Activated T-cell treated with anti-CD3 and anti-CD28 coated beads for 24 hours (primary cell): ENCODE results near the gene CRIP2.

Experiments used
- DNase-seq: peaks from one replicate; pipeline ENCODE4 v3.0.0-alpha.2; 2020; ENCODE audit warnings: low read depth

Gene CRIP2

DNA sequence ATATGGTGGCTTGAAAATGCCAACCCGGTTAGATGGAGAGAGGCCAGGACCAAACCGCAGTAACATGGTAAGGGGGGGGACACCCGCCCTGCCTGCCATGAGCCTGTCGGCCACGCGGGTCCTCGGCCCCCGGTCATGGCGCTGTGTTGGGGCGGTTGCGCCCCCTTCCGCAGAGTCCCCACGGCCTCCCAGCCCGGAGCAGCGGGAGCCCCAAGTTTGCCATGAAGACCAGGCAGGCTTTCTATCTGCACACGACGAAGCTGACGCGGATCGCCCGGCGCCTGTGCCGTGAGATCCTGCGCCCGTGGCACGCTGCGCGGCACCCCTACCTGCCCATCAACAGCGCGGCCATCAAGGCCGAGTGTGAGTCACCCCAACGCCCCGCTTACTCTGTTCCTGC lies 10.1 kb upstream of the CRIP2 start:
- DNase-seq: no peak

DNA sequence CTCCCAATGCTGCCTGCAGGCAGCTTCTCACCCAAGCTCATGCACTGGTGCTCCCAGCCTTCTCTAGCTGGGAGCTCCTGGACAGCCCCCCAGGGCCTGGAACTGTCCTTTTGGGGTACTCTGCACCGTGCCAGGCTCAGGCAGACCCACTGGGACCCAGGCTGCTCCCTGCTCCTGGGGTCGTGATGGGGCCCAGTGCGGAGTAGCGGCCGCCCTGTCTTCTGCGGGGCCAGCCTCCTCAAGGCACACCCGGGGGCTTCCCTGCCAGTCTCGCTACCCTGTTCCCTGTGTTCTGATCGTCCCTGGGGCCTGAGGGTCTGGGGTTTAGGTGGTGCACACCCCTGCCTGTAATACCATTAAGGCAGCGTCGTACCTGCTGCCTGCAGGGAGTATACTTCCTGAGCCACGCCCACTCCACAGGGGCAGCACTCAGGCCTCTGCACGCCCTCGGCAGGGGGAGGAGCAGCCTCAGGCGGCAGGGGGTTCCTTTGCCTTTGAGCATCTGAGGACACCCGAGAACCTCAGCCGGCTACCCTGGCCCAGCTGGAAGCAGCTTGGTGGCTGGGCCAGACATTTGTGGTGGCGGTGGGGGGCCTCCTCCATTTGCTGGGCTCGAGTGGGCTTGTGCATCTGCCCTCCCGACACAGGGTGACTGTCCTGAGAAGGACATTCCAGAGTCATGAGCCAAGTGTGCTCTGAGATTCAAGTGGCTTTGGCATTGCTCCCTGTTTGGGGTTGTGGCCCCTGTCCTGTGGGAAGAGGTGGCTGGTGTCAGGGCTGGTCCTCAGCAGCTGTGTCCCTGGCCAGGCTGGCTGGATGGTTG lies 9.2 kb upstream of the CRIP2 start:
- no peak for DNase-seq

DNA sequence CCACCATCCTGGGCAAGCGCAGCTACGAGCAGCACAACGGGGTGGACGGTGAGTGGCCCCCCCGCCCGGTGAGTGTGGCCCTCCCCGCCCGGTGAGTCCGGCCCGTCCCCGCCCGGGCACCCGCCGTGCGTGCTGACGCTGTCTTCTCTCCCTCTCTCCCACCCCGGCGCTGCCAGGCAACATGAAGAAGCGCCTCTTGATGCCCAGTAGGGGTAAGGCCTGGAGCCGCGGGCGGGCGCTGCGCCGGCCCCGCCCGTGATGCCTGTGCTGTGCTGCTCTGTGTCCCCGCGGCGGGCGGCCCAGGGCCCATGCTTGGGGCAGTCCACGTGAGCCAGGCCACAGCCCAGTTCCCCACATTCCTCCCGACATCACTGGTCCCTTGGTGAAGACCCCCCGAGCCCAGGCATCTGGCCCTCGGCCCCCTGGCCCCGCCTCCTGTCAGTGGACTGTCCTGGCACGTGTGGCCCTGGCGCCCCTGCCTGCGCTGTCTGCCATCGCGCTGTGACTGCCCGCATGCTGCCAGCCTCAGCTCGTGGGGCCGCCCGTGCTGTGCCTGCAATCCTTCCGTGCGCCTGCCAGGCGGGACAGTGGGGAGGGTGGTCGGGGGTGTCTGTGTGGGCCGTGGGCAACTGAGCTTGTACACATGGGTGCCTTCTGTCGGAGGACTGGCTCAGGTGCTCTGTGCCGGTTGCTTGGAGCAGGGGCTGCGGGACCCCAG lies 7.9 kb upstream of the CRIP2 start:
- DNase-seq: no peak

DNA sequence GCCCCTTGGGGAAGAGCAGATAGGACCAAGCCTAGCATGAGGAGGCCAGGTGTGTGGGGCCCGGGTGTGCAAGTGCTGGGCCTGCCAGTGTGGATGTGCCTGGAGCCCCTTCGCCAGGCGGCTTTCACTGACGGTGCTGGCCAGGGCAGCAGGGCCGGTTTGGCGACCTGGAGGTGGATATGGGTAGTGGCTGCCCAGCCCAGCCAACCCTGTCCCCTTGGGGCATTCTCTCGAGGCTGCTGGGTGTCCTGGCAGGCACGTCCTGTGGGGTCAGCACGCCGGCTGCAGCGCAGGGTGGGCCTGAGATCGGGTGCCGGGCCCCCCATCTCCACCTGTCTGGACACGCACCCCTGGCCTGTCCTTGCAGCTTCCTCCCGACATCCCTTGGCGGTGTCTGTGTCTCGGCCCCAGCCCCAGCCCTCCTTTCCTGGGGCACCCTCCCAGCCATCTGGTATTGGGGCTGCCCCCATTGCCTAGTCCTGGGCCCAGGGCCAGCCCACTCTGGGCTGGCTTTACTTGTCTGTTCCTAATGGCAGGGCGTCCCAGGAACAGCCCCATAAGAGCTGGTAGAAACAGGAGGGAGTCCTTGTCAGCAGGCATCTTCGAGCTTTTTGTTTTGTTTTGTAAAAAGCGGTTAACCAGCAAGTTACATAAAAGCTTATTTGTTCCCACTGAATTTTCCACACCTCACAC lies 7.2 kb upstream of the CRIP2 start:
- DNase-seq: no peak

DNA sequence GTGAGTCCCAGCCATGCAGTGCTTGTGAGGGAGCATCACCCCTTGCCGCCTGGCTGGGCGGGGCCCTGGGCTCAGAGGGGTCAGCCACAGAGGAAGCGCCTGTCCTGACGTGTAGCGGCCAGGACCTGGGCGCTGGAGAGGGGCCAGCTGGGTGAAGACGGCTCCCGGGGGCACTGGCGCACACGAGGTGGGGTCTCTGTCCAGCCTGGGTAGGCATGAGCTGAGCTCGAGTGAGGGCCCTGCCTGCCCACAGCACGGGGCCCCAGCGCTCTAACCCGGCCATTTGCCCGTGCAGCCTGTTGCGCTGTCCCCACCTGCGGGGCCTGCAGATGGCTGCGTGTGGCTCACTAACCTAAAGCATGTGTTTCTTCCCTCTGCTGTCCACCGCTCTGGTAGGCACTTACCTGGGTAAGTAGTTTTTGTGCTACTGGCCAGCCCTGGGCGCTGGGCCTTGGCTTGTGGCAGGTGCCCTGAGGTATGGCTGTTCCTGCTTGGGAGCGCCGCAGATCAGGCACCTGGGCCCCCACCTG lies 6.6 kb upstream of the CRIP2 start:
- DNase-seq: no peak

- DNase-seq: no peak
Observed at GRCh38 chr14:105468621-105469241, 5.9 kb upstream of the CRIP2 start.

DNA sequence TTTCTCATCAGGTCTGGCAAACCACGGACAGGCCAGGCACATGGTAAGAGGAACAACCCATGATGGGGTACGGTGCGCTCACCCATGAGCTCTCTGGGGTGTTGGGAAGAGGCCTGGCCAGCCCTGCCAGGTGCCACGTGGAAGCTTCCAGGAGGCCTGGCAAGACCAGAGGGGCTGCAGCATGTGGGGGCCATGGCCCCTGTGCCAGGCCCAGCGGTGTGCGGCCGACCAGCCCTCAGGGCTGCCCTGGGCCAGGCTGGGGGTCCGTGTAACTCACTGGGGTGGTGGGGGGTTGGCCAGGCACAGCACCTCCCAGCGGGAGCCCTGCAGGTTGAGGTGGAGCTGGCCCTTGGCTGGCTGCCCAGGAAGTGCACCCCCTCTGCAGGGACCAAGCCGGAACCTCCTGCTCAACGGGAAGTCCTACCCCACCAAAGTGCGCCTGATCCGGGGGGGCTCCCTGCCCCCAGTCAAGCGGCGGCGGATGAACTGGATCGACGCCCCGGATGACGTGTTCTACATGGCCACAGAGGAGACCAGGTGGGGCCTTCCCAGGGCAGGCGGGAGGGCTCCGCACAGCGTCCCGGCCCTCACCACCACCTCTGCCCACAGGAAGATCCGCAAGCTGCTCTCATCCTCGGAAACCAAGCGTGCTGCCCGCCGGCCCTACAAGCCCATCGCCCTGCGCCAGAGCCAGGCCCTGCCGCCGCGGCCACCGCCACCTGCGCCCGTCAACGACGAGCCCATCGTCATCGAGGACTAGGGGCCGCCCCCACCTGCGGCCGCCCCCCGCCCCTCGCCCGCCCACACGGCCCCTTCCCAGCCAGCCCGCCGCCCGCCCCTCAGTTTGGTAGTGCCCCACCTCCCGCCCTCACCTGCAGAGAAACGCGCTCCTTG lies 4.9 kb upstream of the CRIP2 start:
- no peak for DNase-seq

GRCh38 chr14:105470350-105471296 lies 4.0 kb upstream of the CRIP2 start:
- DNase-seq: no peak

DNA sequence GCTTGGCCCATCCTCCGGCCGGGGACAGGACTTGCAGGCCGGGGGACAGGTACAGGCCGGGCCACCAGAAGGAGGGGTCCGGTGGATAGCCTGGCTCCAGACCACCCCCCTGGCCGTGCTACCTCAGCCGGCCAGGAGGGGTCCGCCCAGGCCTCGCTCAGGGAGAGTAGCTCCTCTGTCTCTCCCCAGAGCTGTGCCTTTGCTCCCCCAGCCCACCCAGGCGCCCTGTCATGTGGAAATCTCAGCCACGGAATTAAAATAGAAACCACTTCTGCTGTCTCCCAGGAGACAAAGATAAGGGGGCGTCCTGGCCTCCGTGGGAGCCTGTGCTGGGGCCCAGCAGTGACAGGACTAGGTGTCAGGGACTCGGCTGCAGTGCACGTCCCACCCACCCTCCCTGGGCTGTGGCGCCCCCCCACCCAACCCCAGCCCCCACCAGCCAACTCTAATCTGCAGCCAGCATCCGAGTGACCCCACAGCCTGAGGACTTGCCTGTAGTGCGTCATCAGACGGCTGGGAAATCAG lies 3.3 kb upstream of the CRIP2 start:
- no peak for DNase-seq

DNA sequence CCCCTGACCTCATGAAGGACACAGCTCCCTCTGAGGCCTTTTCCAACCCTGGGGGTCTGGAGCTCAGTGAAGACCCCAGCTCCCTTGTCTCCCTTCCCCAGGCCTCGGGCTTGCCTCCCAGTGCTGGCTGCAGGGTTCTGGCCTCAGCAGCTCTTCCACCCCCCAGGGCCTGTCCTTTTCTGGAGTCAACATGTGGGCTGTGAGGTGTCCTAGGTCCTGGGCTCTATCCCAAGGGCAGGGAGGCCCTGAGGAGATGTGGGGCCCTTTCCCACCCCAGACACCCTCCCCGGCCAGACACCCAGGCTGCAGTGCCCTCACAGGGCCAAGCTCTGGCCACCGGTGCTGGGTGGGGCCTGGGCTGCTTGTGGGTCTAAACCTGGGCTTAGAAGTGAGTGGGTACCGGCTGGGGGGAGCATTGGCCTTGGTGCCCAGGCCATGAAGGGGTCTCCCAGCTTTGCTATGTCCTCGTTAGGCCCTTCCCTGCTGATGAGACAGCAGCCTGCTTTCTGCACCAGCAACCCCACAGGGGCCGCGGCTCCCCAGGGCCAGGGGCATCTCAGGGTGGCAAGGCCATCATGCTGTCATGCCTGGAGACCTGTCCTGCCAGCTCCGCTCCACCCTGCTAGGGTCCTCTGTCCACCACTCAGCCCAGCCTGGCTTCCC lies 2.7 kb upstream of the CRIP2 start:
- DNase-seq: no peak

DNA sequence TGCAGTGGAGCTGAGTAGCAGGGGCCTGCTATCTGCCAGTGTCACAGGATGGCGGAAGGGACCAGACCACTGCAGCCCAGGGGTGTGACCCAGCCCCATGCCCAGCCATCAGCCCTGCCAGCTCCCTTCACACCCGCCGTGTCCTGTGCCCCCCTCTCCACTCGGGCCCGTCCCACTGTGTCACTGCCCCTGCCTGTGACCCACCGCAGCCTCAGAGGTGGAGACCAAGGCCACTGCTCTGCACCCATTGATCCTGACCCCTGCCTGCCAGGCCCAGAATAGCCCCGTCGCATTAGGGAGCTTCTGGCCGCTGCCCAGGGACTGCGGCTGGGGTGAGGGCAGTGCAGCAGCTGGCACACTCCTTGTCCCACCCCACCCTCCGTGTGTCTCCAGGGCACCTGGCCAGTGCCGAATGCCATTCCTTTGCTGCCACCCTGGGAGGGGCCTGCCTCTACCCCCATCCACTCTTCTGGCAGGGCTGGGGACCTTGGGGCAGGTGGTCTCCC lies 2.1 kb upstream of the CRIP2 start:
- DNase-seq: no peak

DNA sequence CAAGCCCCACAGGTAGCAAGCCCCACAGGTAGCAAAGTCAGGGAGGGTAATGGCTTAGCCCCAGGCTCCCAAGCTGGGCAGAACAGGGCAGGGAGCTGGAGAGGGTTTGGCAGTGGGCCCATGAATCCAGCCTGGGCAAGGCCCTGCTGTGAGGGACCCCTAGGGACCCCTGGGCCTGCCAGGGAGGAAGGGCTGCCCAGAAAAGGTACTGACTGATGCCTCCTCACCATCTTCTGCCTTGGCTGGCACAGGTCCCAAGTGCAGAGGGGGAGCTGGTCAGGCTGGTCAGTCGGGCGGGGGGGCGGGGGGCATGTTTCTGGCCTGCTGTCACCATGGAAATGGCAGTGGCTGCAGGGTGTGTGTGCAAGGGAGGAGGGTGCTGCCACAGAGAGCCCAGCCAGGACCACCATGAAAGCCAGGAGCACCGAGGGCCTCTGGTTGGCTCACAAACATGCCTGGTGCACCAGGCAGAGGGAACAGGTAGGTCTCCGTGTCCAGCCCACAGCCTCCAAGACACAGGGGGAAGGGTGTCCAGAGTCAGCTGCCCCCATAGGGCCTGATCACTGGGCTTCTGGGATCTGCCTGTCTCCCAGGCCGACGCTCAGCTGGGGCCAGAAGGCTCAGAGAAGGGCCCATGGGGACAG lies 1.5 kb upstream of the CRIP2 start:
- no peak for DNase-seq

GRCh38 chr14:105473677-105474482 lies 741 bp upstream of the CRIP2 start:
- peak; percentile 48 for DNase-seq

GRCh38 chr14:105475269-105476096 lies 862 bp downstream of the CRIP2 start:
- no peak for DNase-seq

DNA sequence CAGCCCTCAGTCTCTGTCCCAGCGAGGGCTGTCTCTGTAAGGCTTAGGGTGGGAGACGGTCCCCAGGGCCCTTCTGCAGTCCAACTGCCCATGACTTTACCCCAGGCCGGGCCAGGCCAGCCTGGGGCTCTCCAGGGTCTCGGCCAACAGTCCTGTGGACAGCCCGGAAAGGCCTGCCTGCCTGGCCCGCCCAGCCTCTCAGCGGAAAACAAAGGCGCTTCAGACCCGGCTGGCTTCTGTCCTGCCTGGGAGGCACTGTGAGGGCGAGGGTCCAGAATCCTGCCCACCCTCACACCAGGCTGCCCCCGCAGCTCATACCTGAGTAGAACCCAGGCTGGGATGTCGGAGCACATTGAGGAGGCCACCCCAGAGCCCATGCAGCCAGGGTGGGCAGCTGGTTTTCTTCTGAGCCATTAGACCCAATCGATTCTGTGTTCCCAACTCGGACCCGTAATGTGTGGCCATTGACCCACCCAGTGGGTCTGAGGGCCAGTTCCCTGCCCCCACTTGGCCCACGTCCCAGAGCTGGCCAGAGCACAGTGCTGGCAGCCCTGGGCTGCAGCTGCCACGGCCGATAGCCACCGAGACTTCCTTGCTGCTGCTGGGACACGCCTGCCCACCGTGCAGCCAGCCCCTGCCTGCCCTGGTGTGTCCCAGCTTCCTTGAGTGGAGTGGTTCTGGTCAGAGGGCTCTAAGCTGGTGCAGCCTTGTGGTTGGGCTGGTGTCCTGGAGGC lies 1.6 kb downstream of the CRIP2 start:
- no peak for DNase-seq
